Keratinocyte (primary cell): ENCODE data around the gene TMEM132E.

ENCODE experiments used
- EZH2 ChIP-seq: IDR thresholded peaks from one replicate; pipeline ENCODE4 v1.6.1; 2012; ENCODE audit warnings: inconsistent platforms, mild to moderate bottlenecking, low read length, moderate library complexity
- TF ChIP-seq, protein P1 (sequence below), 3 experiments: IDR thresholded peaks in 1 of 3; conservative IDR thresholded peaks in 1 of 3; optimal IDR thresholded peaks in 1 of 3; 2 replicates in 2 of 3; 3 replicates in 1 of 3; pipeline versions ENCODE3 to v1.5.1; 2011; ENCODE audit warnings: low read length in 3 of 3, mild to moderate bottlenecking in 3 of 3, moderate library complexity in 2 of 3, control low read depth in 1 of 3, inconsistent platforms in 1 of 3; ENCODE audit not compliant: insufficient read depth in 2 of 3; ENCODE audit errors: extremely low read depth in 1 of 3

DNA sequence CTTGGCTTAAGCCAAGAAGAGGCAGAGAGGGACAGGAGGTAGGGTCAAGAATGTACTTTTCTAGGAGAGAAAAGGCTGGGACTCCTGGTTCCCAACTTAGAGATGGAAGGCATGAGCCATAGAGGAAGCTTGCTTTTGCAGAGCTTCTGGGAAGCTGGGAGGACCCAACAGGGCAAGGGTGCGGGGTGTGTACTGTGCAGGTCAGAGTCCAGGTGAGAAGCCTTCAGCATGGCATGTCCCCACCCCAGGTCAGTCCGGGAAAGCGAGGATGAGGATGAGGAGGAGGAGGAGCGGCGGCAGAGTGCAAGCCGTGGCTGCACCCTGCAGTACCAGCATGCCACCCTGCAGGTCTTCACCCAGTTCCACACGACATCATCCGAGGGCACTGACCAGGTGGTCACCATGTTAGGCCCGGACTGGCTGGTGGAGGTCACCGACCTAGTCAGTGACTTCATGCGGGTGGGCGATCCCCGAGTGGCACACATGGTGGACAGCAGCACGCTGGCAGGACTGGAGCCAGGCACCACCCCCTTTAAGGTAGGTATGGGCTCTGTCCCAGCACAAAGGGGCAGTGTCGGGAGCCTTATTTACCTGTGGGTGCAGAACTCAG lies 55.3 kb downstream of the TMEM132E start:
- TF ChIP-seq, protein P1, sequence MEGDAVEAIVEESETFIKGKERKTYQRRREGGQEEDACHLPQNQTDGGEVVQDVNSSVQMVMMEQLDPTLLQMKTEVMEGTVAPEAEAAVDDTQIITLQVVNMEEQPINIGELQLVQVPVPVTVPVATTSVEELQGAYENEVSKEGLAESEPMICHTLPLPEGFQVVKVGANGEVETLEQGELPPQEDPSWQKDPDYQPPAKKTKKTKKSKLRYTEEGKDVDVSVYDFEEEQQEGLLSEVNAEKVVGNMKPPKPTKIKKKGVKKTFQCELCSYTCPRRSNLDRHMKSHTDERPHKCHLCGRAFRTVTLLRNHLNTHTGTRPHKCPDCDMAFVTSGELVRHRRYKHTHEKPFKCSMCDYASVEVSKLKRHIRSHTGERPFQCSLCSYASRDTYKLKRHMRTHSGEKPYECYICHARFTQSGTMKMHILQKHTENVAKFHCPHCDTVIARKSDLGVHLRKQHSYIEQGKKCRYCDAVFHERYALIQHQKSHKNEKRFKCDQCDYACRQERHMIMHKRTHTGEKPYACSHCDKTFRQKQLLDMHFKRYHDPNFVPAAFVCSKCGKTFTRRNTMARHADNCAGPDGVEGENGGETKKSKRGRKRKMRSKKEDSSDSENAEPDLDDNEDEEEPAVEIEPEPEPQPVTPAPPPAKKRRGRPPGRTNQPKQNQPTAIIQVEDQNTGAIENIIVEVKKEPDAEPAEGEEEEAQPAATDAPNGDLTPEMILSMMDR (optimal IDR thresholded peaks at IDR 0.05 in 1 of 3, IDR thresholded peaks at IDR 0.05 in 1 of 3, conservative IDR thresholded peaks at IDR 0.05 in 1 of 3; ENCODE audit: extremely low read depth in 1 of 3, insufficient read depth in 2 of 3, low read length in 3 of 3): no peak
- TF ChIP-seq EZH2: no peak
